Duodenal mucosa (tissue), 2 donors: ENCODE data around the gene RFX2.
"Not testable (repeated sequence)": the region's sequence is repeated elsewhere in the genome, so short reads cannot be mapped to it uniquely, and the experiment has no call there.

ENCODE experiments used
- H3K27ac ChIP-seq: one replicate; pipeline ENCODE4 v1.7.0; 2013; ENCODE audit warnings: low read depth, low read length
- H3K27me3 ChIP-seq, 2 donors: one replicate each; pipeline ENCODE4 v1.7.0; 2013; ENCODE audit warnings: low read length in 2 of 2, control low read depth in 1 of 2; ENCODE audit not compliant: insufficient read depth in 2 of 2, control insufficient read depth in 1 of 2
- H3K36me3 ChIP-seq, 2 donors: one replicate each; pipeline ENCODE4 v1.7.0; 2013; ENCODE audit warnings: low read length in 2 of 2, control low read depth in 1 of 2; ENCODE audit not compliant: insufficient read depth in 2 of 2, control insufficient read depth in 1 of 2
- H3K4me1 ChIP-seq, 2 donors: one replicate each; pipeline ENCODE4 v1.7.0; 2013; ENCODE audit warnings: low read length in 2 of 2, control low read depth in 1 of 2; ENCODE audit not compliant: insufficient read depth in 2 of 2, control insufficient read depth in 1 of 2
- H3K4me3 ChIP-seq, 2 donors: one replicate each; pipeline ENCODE4 v1.7.0; 2013; ENCODE audit warnings: low read length in 2 of 2, low read depth in 1 of 2
- H3K9ac ChIP-seq, 2 donors: one replicate each; pipeline ENCODE4 v1.7.0; 2013; ENCODE audit warnings: low read length in 2 of 2, low read depth in 1 of 2
- H3K9me3 ChIP-seq, 2 donors: one replicate each; pipeline ENCODE4 v1.7.0; 2013; ENCODE audit warnings: low read length in 2 of 2, control low read depth in 1 of 2; ENCODE audit not compliant: control insufficient read depth in 1 of 2

RFX2 gene

DNA sequence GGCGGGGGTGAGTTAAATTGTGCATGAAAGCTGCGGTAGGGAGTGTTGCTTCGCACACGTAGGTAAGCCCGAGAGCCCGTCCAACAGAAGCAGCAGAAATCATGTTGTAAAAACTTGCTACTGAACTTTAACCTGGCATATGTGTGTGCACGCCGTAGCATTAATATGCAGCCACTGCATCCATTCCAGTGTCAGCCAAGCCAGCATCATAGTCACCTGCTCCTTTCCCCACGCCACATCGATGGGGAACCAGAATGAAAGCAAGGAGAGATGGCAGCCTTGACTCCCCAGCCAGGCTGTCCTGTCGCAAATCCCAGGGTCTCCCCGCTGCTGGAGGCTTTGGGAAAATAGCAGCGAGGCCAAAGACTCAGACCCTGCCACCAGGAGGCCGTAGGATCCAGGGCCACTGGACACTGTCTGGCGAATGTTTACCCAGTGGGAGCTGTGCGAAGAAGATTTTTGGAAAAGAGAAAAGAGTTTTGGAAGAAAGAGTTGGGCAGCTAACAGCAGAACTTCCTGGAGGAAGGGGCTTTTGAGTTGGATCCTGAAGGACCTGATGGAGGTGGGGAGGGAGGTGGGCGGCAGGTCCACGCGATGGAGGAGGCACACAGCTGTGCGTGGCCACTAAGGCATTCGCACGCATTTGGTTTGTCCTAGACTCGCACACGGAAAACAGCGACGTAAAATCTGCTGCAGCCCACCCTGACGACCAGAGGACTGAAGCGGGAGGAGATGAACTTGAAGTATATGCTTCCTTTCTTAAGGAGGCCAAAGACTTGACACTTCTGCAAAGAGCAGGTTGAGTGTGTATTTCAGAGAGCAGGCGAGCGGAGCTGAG lies 83.7 kb downstream of the RFX2 start:
- H3K4me1 ChIP-seq = no peaks in the 10 kb centered on the region
- no peaks in the 10 kb centered on the region for H3K9me3 ChIP-seq
- no peaks in the 10 kb centered on the region for H3K27me3 ChIP-seq
- no peak overlapping the region for H3K27ac ChIP-seq
- no peak overlapping the region for H3K9ac ChIP-seq
- H3K4me3 ChIP-seq = no peak overlapping the region
- peaks cover 0 to 2% of the 10 kb centered on the region in 2 donors for H3K36me3 ChIP-seq

DNA sequence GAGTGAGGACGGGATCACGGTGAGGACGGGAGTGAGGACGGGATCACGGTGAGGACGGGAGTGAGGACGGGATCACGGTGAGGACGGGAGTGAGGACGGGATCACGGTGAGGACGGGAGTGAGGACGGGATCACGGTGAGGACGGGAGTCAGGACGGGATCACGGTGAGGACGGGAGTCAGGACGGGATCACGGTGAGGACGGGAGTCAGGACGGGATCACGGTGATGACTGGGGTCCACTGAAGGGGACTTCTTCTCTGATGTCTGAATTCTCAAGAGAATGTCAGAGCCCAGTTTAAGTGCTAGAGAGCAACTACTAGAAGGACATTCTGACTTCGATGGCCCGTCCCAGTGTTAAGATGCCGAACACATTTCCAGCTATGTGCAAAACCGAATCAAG lies 85.5 kb downstream of the RFX2 start:
- not testable (repeated sequence) for H3K27me3 ChIP-seq, H3K27ac ChIP-seq, H3K9ac ChIP-seq, H3K4me3 ChIP-seq, H3K36me3 ChIP-seq, H3K4me1 ChIP-seq, H3K9me3 ChIP-seq

DNA sequence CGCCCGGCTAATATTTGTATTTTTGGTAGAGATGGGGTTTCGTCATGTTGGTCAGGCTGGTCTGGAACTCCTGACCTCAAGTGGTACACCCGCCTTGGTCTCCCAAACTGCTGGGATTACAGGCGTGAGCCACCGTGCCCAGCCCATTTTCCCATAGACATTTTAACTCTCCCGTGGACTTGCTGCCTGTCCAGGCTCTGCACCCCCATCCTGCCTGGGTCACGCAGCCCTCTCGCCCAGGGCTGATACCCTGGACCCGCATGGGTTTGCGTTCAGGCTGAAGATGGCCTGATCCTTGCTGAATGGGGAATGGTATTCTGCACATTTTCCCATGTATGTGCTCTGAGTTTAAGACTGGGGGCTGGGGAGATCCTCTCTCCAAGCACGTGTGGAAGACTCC lies 86.4 kb downstream of the RFX2 start:
- Histone ChIP-seq H3K4me3 (no peak overlapping the region), H3K9me3 (no peaks in the 10 kb centered on the region), H3K9ac (no peak overlapping the region), H3K4me1 (no peaks in the 10 kb centered on the region), H3K36me3 (peaks cover 0 to 2% of the 10 kb centered on the region in 2 donors), H3K27ac (no peak overlapping the region), H3K27me3 (no peaks in the 10 kb centered on the region)

DNA sequence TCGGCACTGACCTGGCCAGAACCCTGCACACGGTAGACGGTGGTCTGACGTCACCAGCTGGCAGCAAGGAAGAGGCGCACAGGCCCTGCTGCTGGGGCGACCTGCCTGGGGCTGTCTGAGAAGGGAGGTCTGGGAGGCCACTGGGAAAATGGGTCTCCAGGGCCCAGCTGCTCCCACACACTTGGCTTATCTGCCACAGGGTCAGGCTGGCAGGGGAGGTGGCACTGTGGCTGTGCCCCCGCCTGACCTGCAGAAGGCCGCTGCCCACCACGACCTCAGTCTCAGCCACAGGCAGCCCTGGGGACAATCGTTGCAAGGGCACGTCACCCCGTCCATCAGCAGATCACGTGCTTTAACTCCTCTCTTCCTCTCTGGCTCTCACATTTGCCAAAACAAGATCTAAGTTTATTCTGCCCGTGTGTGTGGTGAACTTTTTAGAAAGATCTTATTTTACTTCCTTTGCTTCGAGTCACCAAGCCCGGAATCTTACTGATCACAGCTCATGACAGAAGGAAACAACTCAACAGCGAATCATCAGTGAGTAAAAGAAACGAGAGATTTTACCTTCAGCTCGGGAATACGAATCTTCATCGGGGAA lies 87.1 kb downstream of the RFX2 start:
- no peak overlapping the region for H3K27ac ChIP-seq
- no peak overlapping the region for H3K9ac ChIP-seq

DNA sequence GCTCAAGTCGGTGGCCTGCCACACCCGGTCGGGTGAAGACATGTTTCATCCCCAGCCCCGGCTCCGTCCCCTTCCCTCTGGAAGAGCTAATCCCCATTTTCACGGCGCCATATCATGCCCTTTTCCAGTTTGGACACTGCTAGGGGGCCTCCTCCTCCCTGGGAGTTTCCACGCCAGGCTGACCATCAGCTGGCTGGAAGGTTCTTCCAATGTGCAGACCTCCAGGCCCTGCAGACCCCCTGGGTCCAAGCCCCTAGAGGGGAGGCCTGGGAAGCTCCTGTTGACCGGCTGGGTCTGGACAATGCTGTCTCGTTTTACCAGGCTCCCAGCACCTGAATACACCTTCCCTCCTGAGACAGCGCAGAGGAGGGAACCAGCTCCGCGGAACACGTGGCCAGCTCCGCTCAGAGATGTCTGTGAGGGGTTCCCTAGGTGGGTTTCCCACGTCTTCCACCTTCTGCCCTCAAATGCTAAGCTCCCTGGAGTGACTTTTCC lies 87.7 kb downstream of the RFX2 start:
- Histone ChIP-seq H3K4me3 (no peak overlapping the region), H3K36me3 (peaks cover 0 to 2% of the 10 kb centered on the region in 2 donors), H3K9ac (no peak overlapping the region), H3K9me3 (no peaks in the 10 kb centered on the region), H3K27ac (no peak overlapping the region), H3K27me3 (no peaks in the 10 kb centered on the region), H3K4me1 (no peaks in the 10 kb centered on the region)

More for the DNA sequence above, 87.1 kb downstream of the RFX2 start:
- H3K4me1 ChIP-seq = no peaks in the 10 kb centered on the region
- no peaks in the 10 kb centered on the region for H3K9me3 ChIP-seq
- H3K4me3 ChIP-seq = no peak overlapping the region
- peaks cover 0 to 2% of the 10 kb centered on the region in 2 donors for H3K36me3 ChIP-seq
- no peaks in the 10 kb centered on the region for H3K27me3 ChIP-seq

DNA sequence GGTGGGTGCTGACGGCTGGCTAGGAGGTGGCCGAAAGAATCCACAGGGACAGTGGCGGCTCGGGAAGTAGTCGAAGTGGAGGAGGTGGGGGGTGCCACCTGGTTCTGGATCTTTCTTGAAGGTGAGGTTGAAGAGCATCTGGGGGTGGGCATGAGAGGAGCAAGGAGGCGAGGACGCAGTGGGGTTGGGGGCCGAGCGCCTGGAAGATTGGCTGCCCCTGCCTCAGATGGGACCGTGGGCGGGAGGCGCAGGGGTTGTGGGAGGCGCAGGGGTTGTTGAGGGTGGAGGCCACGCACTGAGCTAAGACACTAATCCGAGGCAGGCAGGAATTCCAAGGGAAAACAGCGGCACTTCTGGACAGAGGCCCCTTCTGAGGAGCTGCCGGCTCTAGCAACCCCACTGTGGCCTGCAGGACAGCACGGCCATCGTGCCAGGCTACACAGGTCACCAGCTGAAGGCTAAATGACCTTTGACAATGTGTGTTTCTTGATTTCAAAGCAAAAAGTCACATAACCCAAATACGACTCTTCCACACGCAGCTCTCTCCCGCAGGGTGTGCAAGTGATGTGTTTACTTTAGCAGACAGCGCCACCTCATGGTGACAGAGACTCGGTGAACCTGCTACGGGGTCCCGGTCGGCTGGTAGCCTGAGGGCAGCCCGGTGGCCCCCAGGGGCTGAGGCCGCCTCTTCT lies 88.3 kb downstream of the RFX2 start:
- no peaks in the 10 kb centered on the region for H3K4me1 ChIP-seq
- H3K36me3 ChIP-seq = no peaks in the 10 kb centered on the region
- no peak overlapping the region for H3K27ac ChIP-seq
- no peak overlapping the region for H3K4me3 ChIP-seq
- H3K27me3 ChIP-seq = no peaks in the 10 kb centered on the region
- no peaks in the 10 kb centered on the region for H3K9me3 ChIP-seq
- H3K9ac ChIP-seq = no peak overlapping the region

DNA sequence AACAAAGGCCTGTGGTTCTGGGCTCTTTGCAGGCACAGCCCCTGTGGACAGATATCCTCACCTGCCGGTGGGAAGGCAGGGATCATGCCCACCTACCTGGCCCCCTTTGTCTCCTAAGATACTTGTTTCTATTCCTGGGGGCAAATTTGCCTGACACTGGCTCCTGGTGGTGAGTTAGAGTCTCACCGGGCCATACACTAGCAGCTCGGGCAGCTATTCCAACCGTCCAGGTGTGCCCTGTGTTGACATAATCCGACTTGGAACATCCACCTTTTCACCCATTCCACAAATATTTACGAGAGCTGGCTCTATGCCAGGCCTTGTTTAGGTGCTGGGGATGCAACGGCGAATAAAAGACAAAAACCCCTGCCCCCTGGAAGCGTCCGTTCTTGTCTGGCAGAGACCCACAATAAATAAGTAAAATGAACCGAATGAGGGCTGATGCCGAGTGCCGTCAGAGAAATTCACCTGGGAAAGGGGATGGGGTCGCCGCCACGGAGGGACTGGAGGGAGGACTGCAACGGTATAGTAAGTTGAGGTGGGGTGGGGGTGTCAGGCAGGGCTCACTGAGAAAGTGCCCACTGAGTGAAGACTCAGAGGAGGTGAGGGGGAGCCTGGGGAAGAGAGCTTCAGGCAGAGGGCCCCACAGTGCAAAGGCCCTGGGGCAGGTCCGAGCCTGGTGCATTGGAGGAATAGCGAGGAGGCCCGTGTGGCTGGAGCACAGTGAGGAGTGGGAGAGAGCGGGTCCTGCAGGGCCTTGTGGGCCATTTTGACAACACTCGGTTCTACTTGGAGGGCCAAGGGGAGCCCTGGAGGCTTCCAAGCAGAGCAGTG lies 89.1 kb downstream of the RFX2 start:
- H3K4me3 ChIP-seq = no peak overlapping the region
- H3K9ac ChIP-seq = no peak overlapping the region
- no peaks in the 10 kb centered on the region for H3K9me3 ChIP-seq
- no peaks in the 10 kb centered on the region for H3K36me3 ChIP-seq
- no peaks in the 10 kb centered on the region for H3K27me3 ChIP-seq
- no peak overlapping the region for H3K27ac ChIP-seq
- no peaks in the 10 kb centered on the region for H3K4me1 ChIP-seq

DNA sequence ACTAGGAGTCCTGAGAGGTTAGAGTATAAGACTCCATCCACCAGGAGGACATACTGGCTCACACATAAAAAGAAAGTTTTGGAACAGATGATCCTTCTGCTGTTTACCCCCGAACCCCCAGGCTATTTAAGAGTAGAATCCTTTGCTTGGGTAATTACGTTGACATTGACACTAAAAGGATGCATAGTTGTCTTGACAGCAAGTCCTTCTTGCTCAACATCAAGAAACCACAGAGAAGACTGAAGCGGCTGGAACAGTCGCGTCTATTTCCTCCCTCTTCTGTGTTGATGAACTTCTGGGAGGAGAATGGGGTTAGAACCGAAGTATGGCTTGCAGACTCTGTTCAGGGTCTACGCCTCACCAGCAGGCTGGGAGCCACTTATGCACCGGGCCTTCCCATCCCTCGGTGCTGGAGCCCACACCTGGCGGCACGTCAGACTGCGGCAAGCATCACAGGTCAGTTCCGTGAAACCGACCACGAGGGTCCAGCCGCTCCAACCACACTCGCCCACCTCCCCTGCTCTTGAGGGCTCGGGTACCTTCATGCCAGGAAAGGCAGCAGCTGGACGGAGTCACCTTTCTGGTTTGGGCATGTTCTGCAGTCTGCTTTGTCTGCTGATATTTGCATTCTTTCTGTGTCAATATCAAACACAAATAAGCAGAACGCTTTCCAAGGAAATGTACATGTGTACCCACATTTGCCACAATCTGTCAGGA lies 90.0 kb downstream of the RFX2 start:
- H3K9ac ChIP-seq = no peak overlapping the region
- H3K9me3 ChIP-seq = no peaks in the 10 kb centered on the region
- no peaks in the 10 kb centered on the region for H3K36me3 ChIP-seq
- H3K4me1 ChIP-seq = no peaks in the 10 kb centered on the region
- no peak overlapping the region for H3K4me3 ChIP-seq
- H3K27ac ChIP-seq = no peak overlapping the region
- H3K27me3 ChIP-seq = no peaks in the 10 kb centered on the region

DNA sequence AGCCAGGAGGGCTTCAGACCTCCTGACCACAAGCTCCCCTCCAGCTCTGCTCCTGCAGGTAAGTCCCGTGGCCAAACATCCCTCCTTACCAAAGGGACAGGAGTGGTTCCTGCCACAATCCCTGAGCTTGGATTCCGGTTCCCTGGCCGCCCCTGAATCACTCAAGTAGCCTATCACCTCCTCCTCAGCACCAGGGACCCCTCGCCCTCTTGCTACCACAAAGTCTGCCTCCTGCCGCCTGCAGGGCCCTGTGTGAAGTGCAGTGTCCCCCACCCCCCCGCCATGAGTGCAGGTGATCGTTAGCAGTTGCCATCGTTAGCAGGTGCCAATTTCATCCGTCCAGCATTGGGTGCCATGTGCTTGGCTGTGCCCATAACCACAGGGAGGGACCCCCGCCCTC lies 91.5 kb downstream of the RFX2 start:
- no peak overlapping the region for H3K27ac ChIP-seq
- H3K9ac ChIP-seq = no peak overlapping the region
- no peak overlapping the region for H3K4me3 ChIP-seq
- H3K9me3 ChIP-seq = no peaks in the 10 kb centered on the region
- H3K27me3 ChIP-seq = no peaks in the 10 kb centered on the region
- no peaks in the 10 kb centered on the region for H3K36me3 ChIP-seq
- no peaks in the 10 kb centered on the region for H3K4me1 ChIP-seq
